AG08396 (cell line): Measurements from ENCODE around the gene IGF2.
"Not testable (repeated sequence)": the region's sequence is repeated elsewhere in the genome, so short reads cannot be mapped to it uniquely, and the experiment has no call there.

ENCODE experiments used
- DNase-seq: peaks from one replicate; pipeline ENCODE4 v3.0.0; 2012; ENCODE audit warnings: low spot score, mixed read lengths

The IGF2 gene

GRCh38 chr11:2136209-2136951 is 2.8 kb downstream of the IGF2 start:
- no peak for DNase-seq

- DNase-seq = no peak
Observed at GRCh38 chr11:2135648-2136201, 3.5 kb downstream of the IGF2 start.

GRCh38 chr11:2135018-2135569 is 4.1 kb downstream of the IGF2 start:
- no peak for DNase-seq

- no peak for DNase-seq
Observed at GRCh38 chr11:2134022-2135010, 4.9 kb downstream of the IGF2 start.

GRCh38 chr11:2133241-2134021 is 5.8 kb downstream of the IGF2 start:
- DNase-seq = no peak

- no peak for DNase-seq
Observed at GRCh38 chr11:2132874-2133240, 6.3 kb downstream of the IGF2 start.

GRCh38 chr11:2132246-2132645 is 6.9 kb downstream of the IGF2 start:
- DNase-seq = no peak

- no peak for DNase-seq
Observed at GRCh38 chr11:2131371-2132236, 7.6 kb downstream of the IGF2 start.

GRCh38 chr11:2130881-2131352 is 8.3 kb downstream of the IGF2 start:
- DNase-seq = no peak

- no peak for DNase-seq
Observed at GRCh38 chr11:2129699-2130366, 9.4 kb downstream of the IGF2 start.

- DNase-seq = no peak
Observed at GRCh38 chr11:2129308-2129698, 9.9 kb downstream of the IGF2 start.

- no peak for DNase-seq
Observed at GRCh38 chr11:2128511-2129307, 10.5 kb downstream of the IGF2 start.

GRCh38 chr11:2128130-2128510 is 11.1 kb downstream of the IGF2 start:
- DNase-seq = no peak

- DNase-seq = no peak
Observed at GRCh38 chr11:2127482-2128129, 11.6 kb downstream of the IGF2 start.

- DNase-seq = no peak
Observed at GRCh38 chr11:2126520-2127085, 12.6 kb downstream of the IGF2 start.

- DNase-seq = not testable (repeated sequence)
Observed at GRCh38 chr11:2124736-2125484, 14.3 kb downstream of the IGF2 start.

GRCh38 chr11:2123628-2123960 is 15.6 kb downstream of the IGF2 start:
- no peak for DNase-seq
